GM23338 (cell line): Measurements from ENCODE around the gene PACS1.

Source experiments
- CREB1 ChIP-seq: fragments of 250-450 bp; sonication (Bioruptor Pico); IDR thresholded peaks from 2 replicates; pipeline ENCODE4 v1.5.0; 2020; ENCODE audit warnings: low read depth, mild to moderate bottlenecking, moderate library complexity
- EZH2 ChIP-seq: fragments of 200-600 bp; sonication (generic); IDR thresholded peaks from one replicate; pipeline ENCODE4 v1.8.0; 2017; ENCODE audit warnings: antibody characterized with exemption, mild to moderate bottlenecking, low read depth; ENCODE audit not compliant: unreplicated experiment
- EZH2phosphoT487 ChIP-seq: fragments of 200-600 bp; sonication (generic); IDR thresholded peaks from one replicate; pipeline ENCODE4 v1.8.1; 2018; ENCODE audit warnings: antibody characterized with exemption; ENCODE audit not compliant: unreplicated experiment
- JUNB ChIP-seq: IDR thresholded peaks from one replicate; pipeline ENCODE4 v1.6.1; 2016; ENCODE audit warnings: antibody characterized with exemption; ENCODE audit not compliant: unreplicated experiment
- NANOG ChIP-seq: IDR thresholded peaks from 2 replicates; pipeline ENCODE4 v1.6.1; 2016; ENCODE audit warnings: antibody characterized with exemption, borderline replicate concordance
- POLR2AphosphoS5 ChIP-seq: IDR thresholded peaks from 2 replicates; pipeline ENCODE4 v1.6.1; 2016; ENCODE audit warnings: antibody characterized with exemption, low read depth
- STAT1 ChIP-seq: IDR thresholded peaks from one replicate; pipeline ENCODE4 v1.6.1; 2016; ENCODE audit warnings: antibody characterized with exemption; ENCODE audit not compliant: unreplicated experiment
- ZNF331 ChIP-seq: fragments of 250-450 bp; sonication (Bioruptor Pico); IDR thresholded peaks from 2 replicates; pipeline ENCODE4 v1.5.0; 2020; ENCODE audit warnings: low read depth, mild to moderate bottlenecking, moderate library complexity
- TF ChIP-seq, protein P1 (sequence below), 2 experiments: fragments of 200-600 bp in 1 of 2; sonication (generic) in 1 of 2; conservative IDR thresholded peaks; 2 replicates each; pipeline versions ENCODE4 v1.5.1 to v1.6.1; 2016 to 2017; ENCODE audit warnings: antibody characterized with exemption in 2 of 2, low read depth in 2 of 2, mild to moderate bottlenecking in 2 of 2, moderate library complexity in 1 of 2
- TF ChIP-seq, protein P2 (sequence below): IDR thresholded peaks from one replicate; pipeline ENCODE4 v1.6.1; 2018; ENCODE audit warnings: antibody characterized with exemption; ENCODE audit not compliant: unreplicated experiment
- TF ChIP-seq, protein P3 (sequence below): IDR thresholded peaks from 2 replicates; pipeline ENCODE4 v1.6.1; 2016; ENCODE audit warnings: antibody characterized with exemption
- TF ChIP-seq, protein P4 (sequence below): fragments of 250-450 bp; sonication (Bioruptor Pico); IDR thresholded peaks from 2 replicates; pipeline ENCODE4 v1.5.0; 2020; ENCODE audit warnings: mild to moderate bottlenecking, moderate library complexity

DNA sequence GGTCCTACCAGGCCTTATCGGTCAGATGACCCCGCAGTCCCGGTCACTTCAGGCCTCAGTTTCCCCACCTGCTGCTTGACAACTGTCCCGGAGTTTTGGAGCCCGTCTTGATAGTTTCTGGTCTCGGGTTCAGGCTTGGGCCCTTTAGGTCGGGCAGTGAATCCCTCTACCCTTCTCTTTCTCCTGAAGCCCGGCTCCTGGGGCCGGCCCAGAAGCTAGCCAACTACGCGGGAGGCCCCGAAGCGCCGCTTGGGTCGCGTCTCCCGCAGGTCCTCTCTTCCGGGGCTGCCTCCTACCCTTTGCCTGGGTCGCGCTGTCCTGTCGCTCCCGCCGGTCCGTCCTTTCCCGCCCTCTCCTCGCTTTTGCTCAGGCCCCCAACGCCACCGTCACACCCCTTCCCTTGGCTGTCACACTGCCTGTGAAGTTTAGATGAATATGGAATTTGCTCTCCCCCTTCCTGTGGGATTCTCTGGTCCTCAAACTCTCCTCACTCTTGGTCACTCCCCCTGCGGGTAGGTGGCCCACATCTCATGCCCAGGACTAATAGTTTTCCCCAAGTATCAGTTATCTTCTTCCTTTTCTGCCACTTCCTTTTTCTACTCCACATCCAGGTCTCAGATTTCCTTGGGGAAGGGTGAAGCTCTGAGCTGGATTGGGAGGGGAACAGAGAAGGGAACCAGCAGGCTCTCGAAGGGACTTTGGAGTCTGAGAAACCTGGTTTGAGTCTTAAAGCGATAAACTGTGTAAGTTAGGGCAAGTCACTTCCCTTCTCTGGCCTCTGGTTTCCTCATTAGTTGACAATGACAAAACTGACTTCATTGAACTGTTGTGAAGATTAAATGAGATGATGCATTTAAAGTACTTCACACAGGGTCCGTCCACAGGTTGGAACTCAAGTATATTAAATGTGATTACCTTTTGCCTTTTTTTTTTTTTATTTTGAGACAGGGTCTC is 199.2 kb downstream of the PACS1 start:
- TF ChIP-seq, protein P1, sequence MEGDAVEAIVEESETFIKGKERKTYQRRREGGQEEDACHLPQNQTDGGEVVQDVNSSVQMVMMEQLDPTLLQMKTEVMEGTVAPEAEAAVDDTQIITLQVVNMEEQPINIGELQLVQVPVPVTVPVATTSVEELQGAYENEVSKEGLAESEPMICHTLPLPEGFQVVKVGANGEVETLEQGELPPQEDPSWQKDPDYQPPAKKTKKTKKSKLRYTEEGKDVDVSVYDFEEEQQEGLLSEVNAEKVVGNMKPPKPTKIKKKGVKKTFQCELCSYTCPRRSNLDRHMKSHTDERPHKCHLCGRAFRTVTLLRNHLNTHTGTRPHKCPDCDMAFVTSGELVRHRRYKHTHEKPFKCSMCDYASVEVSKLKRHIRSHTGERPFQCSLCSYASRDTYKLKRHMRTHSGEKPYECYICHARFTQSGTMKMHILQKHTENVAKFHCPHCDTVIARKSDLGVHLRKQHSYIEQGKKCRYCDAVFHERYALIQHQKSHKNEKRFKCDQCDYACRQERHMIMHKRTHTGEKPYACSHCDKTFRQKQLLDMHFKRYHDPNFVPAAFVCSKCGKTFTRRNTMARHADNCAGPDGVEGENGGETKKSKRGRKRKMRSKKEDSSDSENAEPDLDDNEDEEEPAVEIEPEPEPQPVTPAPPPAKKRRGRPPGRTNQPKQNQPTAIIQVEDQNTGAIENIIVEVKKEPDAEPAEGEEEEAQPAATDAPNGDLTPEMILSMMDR (conservative IDR thresholded peaks at IDR 0.05; ENCODE audit: low read depth in 2 of 2) = peak; percentile 23 to 42
- TF ChIP-seq CREB1 (CRISPR knock-in tag) (no peak), POLR2AphosphoS5 (no peak), EZH2 (no peak), JUNB (no peak), EZH2phosphoT487 (no peak), NANOG (no peak), STAT1 (no peak), ZNF331 (CRISPR knock-in tag) (no peak)
- TF ChIP-seq, protein P2, sequence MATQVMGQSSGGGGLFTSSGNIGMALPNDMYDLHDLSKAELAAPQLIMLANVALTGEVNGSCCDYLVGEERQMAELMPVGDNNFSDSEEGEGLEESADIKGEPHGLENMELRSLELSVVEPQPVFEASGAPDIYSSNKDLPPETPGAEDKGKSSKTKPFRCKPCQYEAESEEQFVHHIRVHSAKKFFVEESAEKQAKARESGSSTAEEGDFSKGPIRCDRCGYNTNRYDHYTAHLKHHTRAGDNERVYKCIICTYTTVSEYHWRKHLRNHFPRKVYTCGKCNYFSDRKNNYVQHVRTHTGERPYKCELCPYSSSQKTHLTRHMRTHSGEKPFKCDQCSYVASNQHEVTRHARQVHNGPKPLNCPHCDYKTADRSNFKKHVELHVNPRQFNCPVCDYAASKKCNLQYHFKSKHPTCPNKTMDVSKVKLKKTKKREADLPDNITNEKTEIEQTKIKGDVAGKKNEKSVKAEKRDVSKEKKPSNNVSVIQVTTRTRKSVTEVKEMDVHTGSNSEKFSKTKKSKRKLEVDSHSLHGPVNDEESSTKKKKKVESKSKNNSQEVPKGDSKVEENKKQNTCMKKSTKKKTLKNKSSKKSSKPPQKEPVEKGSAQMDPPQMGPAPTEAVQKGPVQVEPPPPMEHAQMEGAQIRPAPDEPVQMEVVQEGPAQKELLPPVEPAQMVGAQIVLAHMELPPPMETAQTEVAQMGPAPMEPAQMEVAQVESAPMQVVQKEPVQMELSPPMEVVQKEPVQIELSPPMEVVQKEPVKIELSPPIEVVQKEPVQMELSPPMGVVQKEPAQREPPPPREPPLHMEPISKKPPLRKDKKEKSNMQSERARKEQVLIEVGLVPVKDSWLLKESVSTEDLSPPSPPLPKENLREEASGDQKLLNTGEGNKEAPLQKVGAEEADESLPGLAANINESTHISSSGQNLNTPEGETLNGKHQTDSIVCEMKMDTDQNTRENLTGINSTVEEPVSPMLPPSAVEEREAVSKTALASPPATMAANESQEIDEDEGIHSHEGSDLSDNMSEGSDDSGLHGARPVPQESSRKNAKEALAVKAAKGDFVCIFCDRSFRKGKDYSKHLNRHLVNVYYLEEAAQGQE = no peak
- TF ChIP-seq, protein P3, sequence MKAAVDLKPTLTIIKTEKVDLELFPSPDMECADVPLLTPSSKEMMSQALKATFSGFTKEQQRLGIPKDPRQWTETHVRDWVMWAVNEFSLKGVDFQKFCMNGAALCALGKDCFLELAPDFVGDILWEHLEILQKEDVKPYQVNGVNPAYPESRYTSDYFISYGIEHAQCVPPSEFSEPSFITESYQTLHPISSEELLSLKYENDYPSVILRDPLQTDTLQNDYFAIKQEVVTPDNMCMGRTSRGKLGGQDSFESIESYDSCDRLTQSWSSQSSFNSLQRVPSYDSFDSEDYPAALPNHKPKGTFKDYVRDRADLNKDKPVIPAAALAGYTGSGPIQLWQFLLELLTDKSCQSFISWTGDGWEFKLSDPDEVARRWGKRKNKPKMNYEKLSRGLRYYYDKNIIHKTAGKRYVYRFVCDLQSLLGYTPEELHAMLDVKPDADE = no peak
- TF ChIP-seq, protein P4, sequence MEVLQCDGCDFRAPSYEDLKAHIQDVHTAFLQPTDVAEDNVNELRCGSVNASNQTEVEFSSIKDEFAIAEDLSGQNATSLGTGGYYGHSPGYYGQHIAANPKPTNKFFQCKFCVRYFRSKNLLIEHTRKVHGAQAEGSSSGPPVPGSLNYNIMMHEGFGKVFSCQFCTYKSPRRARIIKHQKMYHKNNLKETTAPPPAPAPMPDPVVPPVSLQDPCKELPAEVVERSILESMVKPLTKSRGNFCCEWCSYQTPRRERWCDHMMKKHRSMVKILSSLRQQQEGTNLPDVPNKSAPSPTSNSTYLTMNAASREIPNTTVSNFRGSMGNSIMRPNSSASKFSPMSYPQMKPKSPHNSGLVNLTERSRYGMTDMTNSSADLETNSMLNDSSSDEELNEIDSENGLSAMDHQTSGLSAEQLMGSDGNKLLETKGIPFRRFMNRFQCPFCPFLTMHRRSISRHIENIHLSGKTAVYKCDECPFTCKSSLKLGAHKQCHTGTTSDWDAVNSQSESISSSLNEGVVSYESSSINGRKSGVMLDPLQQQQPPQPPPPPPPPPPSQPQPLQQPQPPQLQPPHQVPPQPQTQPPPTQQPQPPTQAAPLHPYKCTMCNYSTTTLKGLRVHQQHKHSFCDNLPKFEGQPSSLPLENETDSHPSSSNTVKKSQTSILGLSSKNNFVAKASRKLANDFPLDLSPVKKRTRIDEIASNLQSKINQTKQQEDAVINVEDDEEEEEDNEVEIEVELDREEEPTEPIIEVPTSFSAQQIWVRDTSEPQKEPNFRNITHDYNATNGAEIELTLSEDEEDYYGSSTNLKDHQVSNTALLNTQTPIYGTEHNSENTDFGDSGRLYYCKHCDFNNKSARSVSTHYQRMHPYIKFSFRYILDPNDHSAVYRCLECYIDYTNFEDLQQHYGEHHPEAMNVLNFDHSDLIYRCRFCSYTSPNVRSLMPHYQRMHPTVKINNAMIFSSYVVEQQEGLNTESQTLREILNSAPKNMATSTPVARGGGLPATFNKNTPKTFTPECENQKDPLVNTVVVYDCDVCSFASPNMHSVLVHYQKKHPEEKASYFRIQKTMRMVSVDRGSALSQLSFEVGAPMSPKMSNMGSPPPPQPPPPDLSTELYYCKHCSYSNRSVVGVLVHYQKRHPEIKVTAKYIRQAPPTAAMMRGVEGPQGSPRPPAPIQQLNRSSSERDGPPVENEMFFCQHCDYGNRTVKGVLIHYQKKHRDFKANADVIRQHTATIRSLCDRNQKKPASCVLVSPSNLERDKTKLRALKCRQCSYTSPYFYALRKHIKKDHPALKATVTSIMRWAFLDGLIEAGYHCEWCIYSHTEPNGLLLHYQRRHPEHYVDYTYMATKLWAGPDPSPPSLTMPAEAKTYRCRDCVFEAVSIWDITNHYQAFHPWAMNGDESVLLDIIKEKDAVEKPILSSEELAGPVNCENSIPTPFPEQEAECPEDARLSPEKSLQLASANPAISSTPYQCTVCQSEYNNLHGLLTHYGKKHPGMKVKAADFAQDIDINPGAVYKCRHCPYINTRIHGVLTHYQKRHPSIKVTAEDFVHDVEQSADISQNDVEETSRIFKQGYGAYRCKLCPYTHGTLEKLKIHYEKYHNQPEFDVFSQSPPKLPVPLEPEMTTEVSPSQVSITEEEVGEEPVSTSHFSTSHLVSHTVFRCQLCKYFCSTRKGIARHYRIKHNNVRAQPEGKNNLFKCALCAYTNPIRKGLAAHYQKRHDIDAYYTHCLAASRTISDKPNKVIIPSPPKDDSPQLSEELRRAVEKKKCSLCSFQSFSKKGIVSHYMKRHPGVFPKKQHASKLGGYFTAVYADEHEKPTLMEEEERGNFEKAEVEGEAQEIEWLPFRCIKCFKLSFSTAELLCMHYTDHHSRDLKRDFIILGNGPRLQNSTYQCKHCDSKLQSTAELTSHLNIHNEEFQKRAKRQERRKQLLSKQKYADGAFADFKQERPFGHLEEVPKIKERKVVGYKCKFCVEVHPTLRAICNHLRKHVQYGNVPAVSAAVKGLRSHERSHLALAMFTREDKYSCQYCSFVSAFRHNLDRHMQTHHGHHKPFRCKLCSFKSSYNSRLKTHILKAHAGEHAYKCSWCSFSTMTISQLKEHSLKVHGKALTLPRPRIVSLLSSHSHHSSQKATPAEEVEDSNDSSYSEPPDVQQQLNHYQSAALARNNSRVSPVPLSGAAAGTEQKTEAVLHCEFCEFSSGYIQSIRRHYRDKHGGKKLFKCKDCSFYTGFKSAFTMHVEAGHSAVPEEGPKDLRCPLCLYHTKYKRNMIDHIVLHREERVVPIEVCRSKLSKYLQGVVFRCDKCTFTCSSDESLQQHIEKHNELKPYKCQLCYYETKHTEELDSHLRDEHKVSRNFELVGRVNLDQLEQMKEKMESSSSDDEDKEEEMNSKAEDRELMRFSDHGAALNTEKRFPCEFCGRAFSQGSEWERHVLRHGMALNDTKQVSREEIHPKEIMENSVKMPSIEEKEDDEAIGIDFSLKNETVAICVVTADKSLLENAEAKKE = no peak
